Activated T-cell treated with anti-CD3 and anti-CD28 coated beads for 24 hours (primary cell): ENCODE measurements around the gene GRIK4.
"Not testable (repeated sequence)": the region's sequence is repeated elsewhere in the genome, so short reads cannot be mapped to it uniquely, and the experiment has no call there.

Source experiments
- DNase-seq: peaks from one replicate; pipeline ENCODE4 v3.0.0-alpha.2; 2020; ENCODE audit warnings: low read depth

The GRIK4 gene

GRCh38 chr11:120511116-120511819 lies at the start of gene GRIK4:
GRIK4 (plus strand) TSS chr11:120511748; CDS start chr11:120660319, 148,571 bp downstream.
- peak; percentile 70 for DNase-seq

GRCh38 chr11:120462825-120463224 lies 48.7 kb upstream of the GRIK4 start:
- no peak for DNase-seq

- no peak for DNase-seq
These were observed 45.5 kb upstream of the GRIK4 start for GRCh38 chr11:120465921-120466534.

- no peak for DNase-seq
These were observed 43.9 kb upstream of the GRIK4 start for GRCh38 chr11:120467627-120468026.

DNA sequence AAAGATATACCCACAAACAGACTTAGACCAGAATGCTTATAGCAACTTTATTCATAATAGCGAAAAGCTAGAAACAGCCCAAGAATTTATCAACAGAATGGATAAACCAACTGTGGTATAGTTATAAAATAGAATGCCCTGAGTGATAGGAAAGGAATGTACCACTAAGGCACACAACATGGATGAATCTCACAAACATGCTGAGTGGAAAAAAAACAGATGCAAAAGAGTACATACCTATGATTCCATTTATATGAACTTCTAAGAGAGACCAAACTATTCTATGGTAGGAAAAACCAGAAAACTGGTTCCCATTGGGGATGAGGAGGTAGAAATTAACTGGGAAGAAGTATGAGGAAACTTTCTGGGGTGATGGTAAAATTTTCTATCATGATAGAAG lies 40.4 kb upstream of the GRIK4 start:
- no peak for DNase-seq

GRCh38 chr11:120471994-120472393 lies 39.6 kb upstream of the GRIK4 start:
- DNase-seq = no peak

DNA sequence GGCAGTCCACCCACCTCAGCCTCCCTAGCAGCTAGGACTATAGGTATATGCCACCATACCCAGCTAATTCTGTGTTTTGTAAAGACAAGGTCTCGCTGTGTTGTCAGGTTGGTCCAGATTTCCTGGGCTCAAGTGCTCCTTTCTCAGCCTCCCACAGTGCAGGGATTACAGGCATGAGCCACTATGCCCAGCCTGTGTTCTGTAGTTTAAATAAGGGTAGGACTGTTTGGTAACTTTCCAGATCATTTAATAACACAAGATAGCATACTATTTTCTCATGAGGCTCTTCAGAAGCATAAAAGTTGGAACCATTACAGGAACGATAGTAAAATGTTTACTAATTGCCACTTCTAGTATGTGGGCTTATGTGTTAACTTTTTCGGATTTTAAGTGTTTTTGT lies 38.0 kb upstream of the GRIK4 start:
- DNase-seq = no peak

- DNase-seq = no peak
These were observed 29.4 kb upstream of the GRIK4 start for GRCh38 chr11:120482149-120482548.

DNA sequence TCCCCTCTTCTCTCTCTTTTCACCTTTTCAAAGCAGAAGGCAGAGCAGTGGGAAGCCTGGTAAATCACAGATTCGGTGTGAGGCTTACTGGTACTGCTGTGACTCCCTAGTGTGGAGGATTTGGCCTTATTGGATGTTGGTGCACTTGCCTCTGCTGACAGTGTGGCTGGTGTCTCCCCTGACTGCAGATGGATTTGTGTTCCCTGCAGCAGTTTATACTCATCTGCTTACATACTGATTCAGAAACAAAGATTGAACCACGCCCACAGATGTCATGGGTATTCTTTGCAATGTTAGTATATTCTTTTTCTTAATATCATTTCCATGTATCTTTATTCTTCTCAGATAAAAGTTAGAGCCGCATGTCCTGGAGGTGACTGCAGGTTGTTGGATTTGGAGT lies 26.8 kb upstream of the GRIK4 start:
- no peak for DNase-seq

DNA sequence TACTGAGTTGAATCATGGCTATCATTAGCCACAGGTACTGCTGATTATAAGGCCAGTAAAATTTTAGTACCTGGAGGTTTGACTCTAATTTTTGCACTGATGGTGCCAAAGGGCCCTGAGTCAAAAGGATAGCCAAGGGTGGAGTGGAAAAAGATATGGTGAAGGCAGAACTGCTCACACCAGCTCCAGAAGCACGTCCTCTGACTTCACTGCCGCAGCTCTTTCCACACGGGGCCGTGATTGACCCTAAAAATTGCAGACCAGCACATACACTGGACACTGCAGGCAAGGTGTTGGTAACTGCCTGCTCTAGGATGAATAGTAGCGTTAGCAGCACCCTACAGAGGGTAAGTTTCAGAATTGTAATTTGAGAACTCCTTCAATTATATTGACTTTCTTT lies 25.4 kb upstream of the GRIK4 start:
- no peak for DNase-seq

DNA sequence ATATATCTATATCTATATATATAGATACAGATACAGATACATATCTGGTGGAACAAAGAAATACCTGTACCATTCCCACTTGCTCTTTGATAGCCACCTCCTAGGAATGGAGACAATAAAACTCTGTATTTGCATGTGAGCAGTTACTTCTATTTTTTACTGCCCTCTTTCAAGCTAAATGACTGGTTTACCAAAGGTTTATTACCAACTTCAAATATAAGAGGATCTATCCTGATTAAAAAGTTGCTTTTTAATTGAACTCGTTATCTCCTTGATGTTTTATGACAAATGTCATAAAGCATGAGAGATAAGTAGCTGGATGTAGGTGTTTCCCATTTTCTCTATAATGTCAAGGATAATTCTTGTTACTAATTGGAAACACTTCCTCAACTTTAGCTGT lies 21.7 kb upstream of the GRIK4 start:
- DNase-seq = no peak

GRCh38 chr11:120492486-120492885 lies 19.1 kb upstream of the GRIK4 start:
- DNase-seq = no peak

DNA sequence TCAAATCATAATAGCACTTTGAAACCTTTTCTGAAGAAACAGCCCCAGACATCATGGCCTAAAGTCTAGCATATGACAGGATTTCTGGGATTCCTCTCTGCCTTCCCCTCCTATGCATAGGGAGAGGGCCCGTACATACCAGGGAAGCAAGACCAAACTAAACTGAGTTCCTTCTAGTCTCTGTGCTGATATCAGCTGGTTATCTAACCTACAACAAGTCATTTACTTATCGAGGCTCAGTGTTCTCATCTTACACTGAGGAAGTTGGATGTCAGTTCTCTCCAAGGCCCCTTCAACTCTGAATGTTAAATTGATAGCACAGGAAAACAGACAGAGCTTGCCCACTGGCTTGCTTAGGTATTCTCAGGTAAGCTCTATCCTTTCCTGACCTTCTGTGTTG lies 17.0 kb upstream of the GRIK4 start:
- no peak for DNase-seq

GRCh38 chr11:120499088-120499487 lies 12.5 kb upstream of the GRIK4 start:
- DNase-seq = no peak

- no peak for DNase-seq
These were observed 11.7 kb upstream of the GRIK4 start for GRCh38 chr11:120499859-120500258.

DNA sequence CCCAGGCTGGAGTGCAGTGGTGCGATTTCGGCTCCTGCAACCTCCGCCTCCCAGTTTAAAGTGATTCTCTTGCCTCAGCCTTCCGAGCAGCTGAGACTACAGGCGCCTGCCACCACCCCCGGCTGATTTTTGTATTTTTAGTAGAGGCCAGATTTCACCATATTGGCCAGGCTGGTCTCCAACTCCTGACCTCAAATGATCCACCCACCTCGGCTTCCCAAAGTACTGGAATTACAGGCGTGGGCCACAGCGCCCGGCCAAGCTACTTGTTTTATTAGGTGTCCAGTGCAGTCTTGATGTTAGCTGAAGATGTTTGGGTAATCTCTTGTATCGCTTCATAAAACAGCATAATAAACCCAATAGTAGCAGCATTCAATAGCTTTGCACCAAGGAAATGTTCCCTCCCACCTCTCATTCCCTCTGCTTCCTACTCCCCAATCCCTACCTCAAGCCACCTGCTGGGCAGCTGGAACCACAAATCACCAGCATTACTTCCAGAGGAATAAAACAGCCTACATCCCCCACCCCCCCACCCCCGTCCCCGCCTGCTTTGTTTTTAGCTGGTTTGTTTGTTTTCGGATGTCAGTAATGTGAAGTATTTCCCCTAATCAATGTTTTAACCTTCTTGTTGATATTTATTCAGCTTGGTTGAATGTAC lies 11.0 kb upstream of the GRIK4 start:
- no peak for DNase-seq

GRCh38 chr11:120501440-120501839 lies 10.1 kb upstream of the GRIK4 start:
- no peak for DNase-seq

- DNase-seq = no peak
These were observed 9.4 kb upstream of the GRIK4 start for GRCh38 chr11:120501976-120502755.

DNA sequence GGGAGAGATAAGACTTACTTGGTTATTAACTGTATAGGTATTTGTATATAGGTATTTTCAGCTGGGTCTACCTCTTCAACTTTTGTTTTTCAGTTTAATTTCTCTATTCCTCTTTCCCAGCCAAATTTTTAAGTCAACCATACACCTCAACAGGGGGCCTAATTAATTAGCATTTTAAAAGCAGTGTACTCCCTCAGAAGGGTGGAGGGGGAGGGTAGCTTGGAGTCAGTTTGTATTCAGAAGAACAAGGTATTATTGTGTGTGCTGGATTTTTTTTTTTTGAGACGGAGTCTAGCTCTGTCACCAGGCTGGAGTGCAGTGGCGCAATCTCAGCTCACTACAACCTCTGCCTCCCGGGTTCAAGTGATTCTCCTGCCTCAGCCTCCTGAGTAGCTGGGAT lies 8.0 kb upstream of the GRIK4 start:
- DNase-seq = not testable (repeated sequence)

GRCh38 chr11:120505801-120506425 lies 5.6 kb upstream of the GRIK4 start:
- no peak for DNase-seq

DNA sequence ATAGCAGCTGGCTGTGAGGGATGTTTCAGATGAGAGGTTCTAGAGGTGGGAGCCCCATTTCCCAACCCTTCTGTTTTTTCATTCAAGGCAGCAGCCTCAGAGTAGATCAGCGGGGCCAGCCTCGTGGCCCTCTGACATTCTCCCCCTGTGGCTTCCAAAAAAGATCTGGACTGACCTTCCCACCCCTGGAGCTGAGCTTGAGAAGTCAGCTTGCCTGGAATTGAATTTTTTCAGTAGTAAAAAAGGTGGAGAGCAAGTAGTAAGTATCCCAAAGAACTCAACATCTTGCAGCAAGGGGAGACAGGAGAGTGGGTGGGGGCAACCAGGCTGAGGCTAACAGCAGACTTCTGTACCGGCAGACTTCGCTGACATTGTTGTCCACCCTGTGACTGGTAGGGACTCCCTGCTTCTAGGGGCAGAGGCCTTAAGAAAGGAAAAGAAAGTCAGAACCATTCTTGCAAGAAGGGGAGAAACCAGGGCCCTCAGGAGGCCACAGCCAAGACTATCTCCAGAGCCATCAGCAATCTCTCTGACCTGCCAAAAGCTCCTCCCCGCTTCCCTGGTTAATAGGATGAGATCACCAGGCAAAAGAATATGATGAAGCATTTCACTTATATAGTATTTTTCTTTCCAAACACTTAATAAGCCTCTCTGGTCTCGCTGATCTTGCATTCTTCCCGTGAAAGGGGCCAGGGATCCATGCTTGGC lies 2.0 kb upstream of the GRIK4 start:
- no peak for DNase-seq
